Mucosa of rectum (tissue), 2 donors: ENCODE measurements around the gene MMP24.
"Not testable (repeated sequence)": the region's sequence is repeated elsewhere in the genome, so short reads cannot be mapped to it uniquely, and the experiment has no call there.

Source experiments
- H3K27ac ChIP-seq, 2 donors: one replicate each; pipeline ENCODE4 v1.7.0; 2013; ENCODE audit warnings: inconsistent platforms in 2 of 2, low read depth in 2 of 2, low read length in 2 of 2
- H3K27me3 ChIP-seq, 2 donors: one replicate each; pipeline ENCODE4 v1.7.0; 2013; ENCODE audit warnings: low read length in 2 of 2; ENCODE audit not compliant: control insufficient read depth in 2 of 2, insufficient read depth in 2 of 2
- H3K36me3 ChIP-seq, 2 donors: one replicate each; pipeline ENCODE4 v1.7.0; 2013; ENCODE audit warnings: low read length in 2 of 2; ENCODE audit not compliant: control insufficient read depth in 2 of 2, insufficient read depth in 2 of 2
- H3K4me1 ChIP-seq, 2 donors: one replicate each; pipeline ENCODE4 v1.7.0; 2013; ENCODE audit warnings: low read length in 2 of 2, mild to moderate bottlenecking in 1 of 2; ENCODE audit not compliant: control insufficient read depth in 2 of 2, insufficient read depth in 2 of 2
- H3K4me3 ChIP-seq, 2 donors: one replicate each; pipeline ENCODE4 v1.7.0; 2013; ENCODE audit warnings: low read length in 2 of 2
- H3K9ac ChIP-seq, 2 donors: one replicate each; pipeline ENCODE4 v1.7.0; 2013; ENCODE audit warnings: low read length in 2 of 2, low read depth in 1 of 2, mild to moderate bottlenecking in 1 of 2
- H3K9me3 ChIP-seq, 2 donors: one replicate each; pipeline ENCODE4 v1.7.0; 2013; ENCODE audit warnings: low read length in 2 of 2; ENCODE audit not compliant: control insufficient read depth in 2 of 2
- donor health status: healthy.
- donor health status: Normal muscosa, but diverticular disease.

The MMP24 gene

GRCh38 chr20:35254448-35254999 lies 28.0 kb downstream of the MMP24 start:
- Histone ChIP-seq H3K4me3 (no peak overlapping the region), H3K9me3 (no peaks in the 10 kb centered on the region), H3K4me1 (peaks cover 3% of the 10 kb centered on the region in 2 donors), H3K36me3 (peaks cover 0 to 2% of the 10 kb centered on the region in 2 donors), H3K27ac (no peak overlapping the region), H3K27me3 (no peaks in the 10 kb centered on the region), H3K9ac (no peak overlapping the region)

- Histone ChIP-seq H3K27me3 (no peaks in the 10 kb centered on the region), H3K9ac (no peak overlapping the region), H3K9me3 (no peaks in the 10 kb centered on the region), H3K27ac (no peak overlapping the region), H3K4me1 (no peaks in the 10 kb centered on the region), H3K36me3 (peaks cover 0 to 6% of the 10 kb centered on the region in 2 donors), H3K4me3 (no peak overlapping the region)
Measured at GRCh38 chr20:35257175-35257909, 30.9 kb downstream of the MMP24 start.

- Histone ChIP-seq H3K9me3 (no peaks in the 10 kb centered on the region), H3K4me1 (peaks cover 10 to 12% of the 10 kb centered on the region in 2 donors), H3K9ac (no peak overlapping the region), H3K27me3 (no peaks in the 10 kb centered on the region), H3K36me3 (peaks cover 0 to 10% of the 10 kb centered on the region in 2 donors), H3K27ac (no peak overlapping the region), H3K4me3 (no peak overlapping the region)
Measured at GRCh38 chr20:35260426-35260825, 33.9 kb downstream of the MMP24 start.

GRCh38 chr20:35262321-35262720 lies 35.8 kb downstream of the MMP24 start:
- H3K27ac ChIP-seq, H3K27me3 ChIP-seq, H3K9ac ChIP-seq, H3K4me3 ChIP-seq, H3K9me3 ChIP-seq: not testable (repeated sequence)
- Histone ChIP-seq H3K36me3 (peaks cover 0 to 13% of the 10 kb centered on the region in 2 donors), H3K4me1 (peaks cover 10 to 12% of the 10 kb centered on the region in 2 donors)

GRCh38 chr20:35262731-35263531 lies 36.4 kb downstream of the MMP24 start:
- H3K9ac ChIP-seq, H3K27me3 ChIP-seq, H3K4me3 ChIP-seq, H3K9me3 ChIP-seq: not testable (repeated sequence)
- Histone ChIP-seq H3K36me3 (peaks cover 4 to 13% of the 10 kb centered on the region in 2 donors), H3K4me1 (peaks cover 10 to 12% of the 10 kb centered on the region in 2 donors), H3K27ac (peak overlapping the region; percentile 34 to 52)

DNA sequence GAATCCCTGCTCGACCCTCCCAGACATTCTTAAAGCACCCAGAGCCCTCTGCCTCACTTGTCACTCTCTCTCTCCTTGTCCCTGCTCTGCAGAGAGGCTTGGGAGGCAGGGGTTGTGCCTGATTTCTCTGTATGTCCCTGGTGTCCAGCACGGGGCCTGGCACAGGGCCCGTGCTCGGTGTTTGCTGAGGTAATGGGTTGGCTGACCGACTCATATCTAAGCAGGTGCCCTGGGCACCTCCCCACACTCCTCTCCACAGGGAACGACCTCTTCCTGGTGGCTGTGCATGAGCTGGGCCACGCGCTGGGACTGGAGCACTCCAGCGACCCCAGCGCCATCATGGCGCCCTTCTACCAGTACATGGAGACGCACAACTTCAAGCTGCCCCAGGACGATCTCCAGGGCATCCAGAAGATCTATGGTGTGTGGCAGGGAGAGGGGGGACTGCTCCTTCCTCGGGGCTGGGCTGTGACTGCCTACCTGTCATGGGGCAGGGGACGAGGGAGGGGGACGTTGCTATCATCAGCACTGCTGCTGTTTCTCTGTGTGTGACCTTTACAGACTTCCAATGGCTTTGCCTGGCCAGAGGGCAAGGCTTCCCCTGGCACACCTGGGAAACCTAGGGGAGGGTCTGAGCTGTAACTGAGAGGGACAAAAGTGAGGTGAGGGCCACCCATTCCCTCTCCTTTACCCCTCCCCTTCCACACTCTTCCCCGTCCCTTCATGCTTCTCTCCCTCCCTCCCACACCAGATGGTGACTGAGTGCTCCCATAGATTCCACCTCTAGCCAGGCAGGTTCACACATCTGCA lies 37.2 kb downstream of the MMP24 start:
- Histone ChIP-seq H3K27me3 (no peaks in the 10 kb centered on the region), H3K9me3 (no peaks in the 10 kb centered on the region), H3K9ac (no peak overlapping the region), H3K4me1 (peaks cover 10 to 12% of the 10 kb centered on the region in 2 donors), H3K27ac (peak overlapping the region; percentile 34 to 52), H3K36me3 (peaks cover 4 to 15% of the 10 kb centered on the region in 2 donors), H3K4me3 (no peak overlapping the region)

- Histone ChIP-seq H3K4me1 (peaks cover 12% of the 10 kb centered on the region in 2 donors), H3K27ac (no peak overlapping the region), H3K36me3 (peaks cover 4 to 15% of the 10 kb centered on the region in 2 donors), H3K9ac (no peak overlapping the region), H3K4me3 (no peak overlapping the region), H3K27me3 (no peaks in the 10 kb centered on the region), H3K9me3 (no peaks in the 10 kb centered on the region)
Measured at GRCh38 chr20:35264755-35265154, 38.3 kb downstream of the MMP24 start.

DNA sequence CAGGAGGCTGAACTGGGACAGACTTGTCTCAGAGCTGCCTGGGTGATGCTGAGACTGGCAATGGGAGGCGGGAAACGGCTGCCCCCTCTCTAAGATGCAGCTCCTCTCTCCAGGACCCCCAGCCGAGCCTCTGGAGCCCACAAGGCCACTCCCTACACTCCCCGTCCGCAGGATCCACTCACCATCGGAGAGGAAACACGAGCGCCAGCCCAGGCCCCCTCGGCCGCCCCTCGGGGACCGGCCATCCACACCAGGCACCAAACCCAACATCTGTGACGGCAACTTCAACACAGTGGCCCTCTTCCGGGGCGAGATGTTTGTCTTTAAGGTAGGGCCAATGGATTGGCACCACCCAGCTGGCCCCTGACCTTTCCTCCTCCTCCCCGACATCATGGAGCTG lies 40.6 kb downstream of the MMP24 start:
- Histone ChIP-seq H3K36me3 (peaks cover 16 to 20% of the 10 kb centered on the region in 2 donors), H3K4me3 (no peak overlapping the region), H3K27me3 (no peaks in the 10 kb centered on the region), H3K4me1 (peaks cover 12 to 13% of the 10 kb centered on the region in 2 donors), H3K9me3 (no peaks in the 10 kb centered on the region), H3K9ac (no peak overlapping the region), H3K27ac (no peak overlapping the region)

DNA sequence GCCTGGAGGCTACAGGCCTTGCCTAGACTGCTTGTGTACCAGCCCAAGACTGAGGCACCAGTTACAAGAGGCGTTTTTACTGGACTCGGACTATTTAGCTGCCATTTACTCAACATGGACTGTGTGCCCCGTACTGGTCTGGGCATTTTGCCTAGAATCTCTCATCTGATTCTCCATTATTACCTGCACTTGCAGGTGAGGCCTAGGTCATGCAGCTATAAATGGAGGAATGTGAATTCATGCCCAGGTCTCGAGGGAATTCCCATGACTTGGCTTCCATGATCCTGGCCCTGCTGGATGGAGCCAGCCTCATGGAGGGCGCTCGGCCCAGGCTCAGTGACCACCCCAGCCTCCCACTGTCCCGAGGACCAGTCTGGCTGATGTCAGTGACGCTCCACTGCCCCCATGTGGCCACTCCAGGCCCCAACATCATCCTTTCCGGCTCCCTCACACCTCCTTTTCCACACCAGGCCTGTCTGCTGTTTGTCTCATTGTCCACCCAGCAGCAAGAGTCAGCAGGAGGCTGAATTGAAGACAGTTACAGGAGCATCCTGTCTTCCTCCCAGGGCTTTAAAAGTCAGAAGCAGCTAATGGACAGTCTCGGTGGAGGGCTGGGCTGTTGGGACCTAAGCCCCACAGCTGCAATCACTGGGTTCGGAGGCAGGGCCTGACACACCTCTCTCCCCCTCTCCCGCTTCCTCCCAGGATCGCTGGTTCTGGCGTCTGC lies 42.7 kb downstream of the MMP24 start:
- Histone ChIP-seq H3K4me3 (no peak overlapping the region), H3K27me3 (no peaks in the 10 kb centered on the region), H3K4me1 (peaks cover 0 to 3% of the 10 kb centered on the region in 2 donors), H3K27ac (peak overlapping the region in 1 of 2 donors; percentile 32), H3K9me3 (no peaks in the 10 kb centered on the region), H3K9ac (no peak overlapping the region), H3K36me3 (peaks cover 16 to 21% of the 10 kb centered on the region in 2 donors)
